Mucosa of descending colon (tissue), 3 donors: Measurements from ENCODE around the gene KLHL22. TPM values are rescaled to one million over a fixed set of nuclear protein-coding genes. Genes with fewer than 3 reads are reported as not detected.

ENCODE experiments used
- ATAC-seq: fragments of 200-7000 bp; cut with Tn5 transposase; one replicate; pipeline ENCODE4 v1.9.1; 2020; ENCODE audit warnings: mild to moderate bottlenecking, moderate library complexity
- DNase-seq, 3 donors: peaks; one replicate each; pipeline ENCODE4 v3.0.0-alpha.2; 2020
- H3K36me3 ChIP-seq: fragments of 200-600 bp; one replicate; pipeline ENCODE4 v1.8.0; 2021; ENCODE audit warnings: low read depth, mild to moderate bottlenecking
- H3K4me1 ChIP-seq: fragments of 200-600 bp; one replicate; pipeline ENCODE4 v1.8.0; 2021; ENCODE audit warnings: low read depth, mild to moderate bottlenecking
- H3K4me3 ChIP-seq: fragments of 200-600 bp; one replicate; pipeline ENCODE4 v1.8.0; 2021; ENCODE audit warnings: mild to moderate bottlenecking
- H3K9me3 ChIP-seq: fragments of 200-600 bp; one replicate; pipeline ENCODE4 v1.8.0; 2021; ENCODE audit warnings: mild to moderate bottlenecking
- intact Hi-C, 2 donors: fragments of 100-400 bp; cut with DNase I in 1 of 2; cut with micrococcal nuclease in 1 of 2; formaldehyde crosslinking; loops; one replicate each; pipeline versions ENCODE4 v1.11.0 to v1.11.1; 2022; cut with DNase I, micrococcal nuclease
- total RNA-seq, 3 donors: library from RNA; stranded (reverse); fragmentation: NEBNext Ultra II Directional in 2 of 3; extraction: Animal tissue kit (Norgen Biotek cat#: 25700) in 2 of 3; gene quantifications; one replicate each; pipeline versions ENCODE4 v1.2.1 to v1.2.4, GENCODE V29; 2021 to 2023
- TF ChIP-seq, protein P1 (sequence below): fragments of 200-600 bp; IDR thresholded peaks from one replicate; pipeline ENCODE4 v1.8.0; 2022; ENCODE audit warnings: antibody characterized with exemption, mild to moderate bottlenecking
- donor health status: DM: no; HTN: no; CAD: no; lungs with moderate emphysema.
- donor health status: DM: no; HTN: no; CAD: no.
- donor health status: DM: no; HTN: yes; CAD: no.

KLHL22 gene
- total RNA-seq, 3 donors from 2014 or later = 9.5 to 24.1 (median 14.7) TPM

DNA sequence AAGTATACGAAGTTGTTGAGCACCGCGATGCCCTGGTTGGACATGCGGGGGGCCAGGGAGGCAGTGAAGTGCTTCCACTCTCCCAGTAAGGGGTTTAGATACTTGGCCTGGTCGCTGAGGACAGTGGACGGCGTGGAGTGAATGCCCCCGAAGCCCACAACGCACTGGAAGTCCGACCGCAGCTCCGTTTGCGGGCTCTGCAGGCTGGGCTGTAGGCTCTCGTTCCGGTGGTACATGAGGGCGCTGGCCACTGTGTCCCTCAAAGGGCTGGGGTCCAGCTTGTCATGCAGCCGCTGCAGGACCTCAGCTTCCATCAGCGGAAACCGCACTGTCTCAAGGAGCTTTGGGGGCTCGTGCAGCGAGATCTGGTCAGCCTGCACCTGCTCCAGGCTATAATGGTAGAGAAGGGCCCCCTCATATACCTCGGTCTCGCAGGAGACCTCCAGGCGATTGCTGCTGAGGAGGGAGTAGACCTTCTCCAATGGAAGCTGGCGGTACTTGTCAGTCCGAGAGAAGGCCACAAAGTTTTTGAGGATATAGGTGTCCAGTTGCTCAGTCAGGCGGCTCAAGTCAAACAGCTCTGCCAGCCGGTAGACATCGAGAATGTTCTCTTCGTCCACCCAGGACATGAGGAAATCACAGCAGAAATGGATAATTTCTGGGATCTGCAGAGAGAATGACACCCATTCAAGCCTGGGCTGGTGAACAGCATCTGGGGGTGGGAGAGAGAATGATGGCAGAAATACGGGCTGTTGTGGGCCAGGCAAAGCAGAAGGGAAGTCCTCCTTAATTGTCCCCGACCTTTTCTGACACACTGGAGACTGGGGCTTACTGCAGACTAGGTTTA lies 30.5 kb downstream of the KLHL22 start:
- intact Hi-C loops = no loop called here
- H3K4me3 ChIP-seq = no peak overlapping the region
- H3K4me1 ChIP-seq = no peaks in the 10 kb centered on the region
- TF ChIP-seq, protein P1, sequence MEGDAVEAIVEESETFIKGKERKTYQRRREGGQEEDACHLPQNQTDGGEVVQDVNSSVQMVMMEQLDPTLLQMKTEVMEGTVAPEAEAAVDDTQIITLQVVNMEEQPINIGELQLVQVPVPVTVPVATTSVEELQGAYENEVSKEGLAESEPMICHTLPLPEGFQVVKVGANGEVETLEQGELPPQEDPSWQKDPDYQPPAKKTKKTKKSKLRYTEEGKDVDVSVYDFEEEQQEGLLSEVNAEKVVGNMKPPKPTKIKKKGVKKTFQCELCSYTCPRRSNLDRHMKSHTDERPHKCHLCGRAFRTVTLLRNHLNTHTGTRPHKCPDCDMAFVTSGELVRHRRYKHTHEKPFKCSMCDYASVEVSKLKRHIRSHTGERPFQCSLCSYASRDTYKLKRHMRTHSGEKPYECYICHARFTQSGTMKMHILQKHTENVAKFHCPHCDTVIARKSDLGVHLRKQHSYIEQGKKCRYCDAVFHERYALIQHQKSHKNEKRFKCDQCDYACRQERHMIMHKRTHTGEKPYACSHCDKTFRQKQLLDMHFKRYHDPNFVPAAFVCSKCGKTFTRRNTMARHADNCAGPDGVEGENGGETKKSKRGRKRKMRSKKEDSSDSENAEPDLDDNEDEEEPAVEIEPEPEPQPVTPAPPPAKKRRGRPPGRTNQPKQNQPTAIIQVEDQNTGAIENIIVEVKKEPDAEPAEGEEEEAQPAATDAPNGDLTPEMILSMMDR = no peak
- no peak for DNase-seq
- H3K9me3 ChIP-seq = no peaks in the 10 kb centered on the region
- ATAC-seq = no peak
- no peaks in the 10 kb centered on the region for H3K36me3 ChIP-seq

- no peaks in the 10 kb centered on the region for H3K4me1 ChIP-seq
- H3K4me3 ChIP-seq = no peak overlapping the region
- TF ChIP-seq, protein P1 = no peak
- DNase-seq (peak in 1 of 3 donors; percentile 71), ATAC-seq (peak; percentile 80)
- no peaks in the 10 kb centered on the region for H3K36me3 ChIP-seq
- H3K9me3 ChIP-seq = no peaks in the 10 kb centered on the region
- intact Hi-C loops = no loop called here
These were observed 31.4 kb downstream of the KLHL22 start for GRCh38 chr22:20464096-20464614.

- ATAC-seq (peak; percentile 81), DNase-seq (peak in 2 of 3 donors; percentile 32 to 52)
- Histone ChIP-seq H3K36me3 (no peaks in the 10 kb centered on the region), H3K9me3 (no peaks in the 10 kb centered on the region), H3K4me3 (no peak overlapping the region), H3K4me1 (no peaks in the 10 kb centered on the region)
- intact Hi-C loops = no loop called here
- TF ChIP-seq, protein P1 = no peak
These were observed 32.1 kb downstream of the KLHL22 start for GRCh38 chr22:20463324-20464095.

- ATAC-seq = no peak
- TF ChIP-seq, protein P1 = no peak
- Histone ChIP-seq H3K4me3 (no peak overlapping the region), H3K36me3 (no peaks in the 10 kb centered on the region), H3K4me1 (no peaks in the 10 kb centered on the region), H3K9me3 (no peaks in the 10 kb centered on the region)
- intact Hi-C loops = loop anchor here (5.0 kb wide), 2 partner anchors 38 to 43 kb away; no protein-coding TSS in a partner anchor
- DNase-seq = no peak
These were observed 35.7 kb downstream of the KLHL22 start for GRCh38 chr22:20459862-20460261.

DNA sequence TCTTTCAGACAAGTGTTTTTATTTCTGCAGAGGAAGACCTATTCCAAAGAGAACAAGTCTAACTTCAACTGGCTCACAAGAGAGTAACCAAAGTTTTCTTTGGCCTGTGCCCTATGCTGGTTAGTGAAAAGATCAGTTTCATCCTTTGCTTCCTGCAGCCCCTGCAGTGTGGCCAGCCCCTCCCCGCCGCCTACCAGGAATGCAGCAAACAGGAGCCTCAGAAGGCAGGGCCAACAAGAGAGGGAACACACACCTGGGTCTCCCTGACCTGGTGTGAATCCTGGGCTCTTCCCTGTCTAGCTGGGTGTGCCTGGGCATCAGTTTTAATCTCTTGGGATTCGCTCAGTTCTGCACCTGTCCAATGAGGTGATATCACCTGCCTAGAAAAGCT lies 36.4 kb downstream of the KLHL22 start:
- no peaks in the 10 kb centered on the region for H3K9me3 ChIP-seq
- H3K36me3 ChIP-seq = no peaks in the 10 kb centered on the region
- ATAC-seq (no peak), DNase-seq (no peak)
- TF ChIP-seq, protein P1 = no peak
- H3K4me3 ChIP-seq = no peak overlapping the region
- intact Hi-C loops = loop anchor here (5.0 kb wide), 2 partner anchors 37 to 42 kb away; no protein-coding TSS in a partner anchor
- no peaks in the 10 kb centered on the region for H3K4me1 ChIP-seq
